HepG2 (cell line): Measurements from ENCODE around the gene ABCC10. TPM values are rescaled to one million over a fixed set of nuclear protein-coding genes. Genes with fewer than 3 reads are reported as not detected.

ENCODE experiments used
- CREB1 ChIP-seq, 2 experiments: fragments of 450-650 bp in 1 of 2; IDR thresholded peaks; 2 replicates each; pipeline ENCODE4 v1.6.1; 2016 to 2017; ENCODE audit warnings: control low read depth in 1 of 2, mild to moderate bottlenecking in 1 of 2, missing compliant biosample characterization in 1 of 2, missing genetic modification characterization in 1 of 2
- DPF2 ChIP-seq: sonication (generic); formaldehyde crosslinking; IDR thresholded peaks from 2 replicates; pipeline ENCODE4 v1.4.0; 2020; ENCODE audit warnings: mild to moderate bottlenecking, low read depth, missing genetic modification reagents, borderline replicate concordance
- ISX ChIP-seq: sonication (generic); formaldehyde crosslinking; conservative IDR thresholded peaks from 2 replicates; pipeline ENCODE4 v1.5.0; 2020; ENCODE audit warnings: missing genetic modification reagents
- MIXL1 ChIP-seq: IDR thresholded peaks from 2 replicates; pipeline ENCODE4 v1.6.1; 2016
- NCOA1 ChIP-seq: sonication (generic); formaldehyde crosslinking; IDR thresholded peaks from 2 replicates; pipeline ENCODE4 v1.9.0; 2021; ENCODE audit warnings: missing genetic modification reagents
- NFYB ChIP-seq: sonication (generic); formaldehyde crosslinking; IDR thresholded peaks from 2 replicates; pipeline ENCODE4 v1.4.0; 2020; ENCODE audit warnings: missing genetic modification reagents
- RELA ChIP-seq: sonication (generic); formaldehyde crosslinking; IDR thresholded peaks from 2 replicates; pipeline ENCODE4 v1.4.0; 2020; ENCODE audit warnings: missing genetic modification reagents
- RFX3 ChIP-seq: IDR thresholded peaks from 2 replicates; pipeline ENCODE4 v1.6.1; 2016; ENCODE audit warnings: missing biosample characterization, missing genetic modification reagents
- TFDP2 ChIP-seq: sonication (generic); formaldehyde crosslinking; IDR thresholded peaks from 2 replicates; pipeline ENCODE4 v1.4.0; 2020; ENCODE audit warnings: missing genetic modification reagents
- TRIM22 ChIP-seq: fragments of 450-650 bp; IDR thresholded peaks from 2 replicates; pipeline ENCODE4 v1.6.1; 2017
- XRCC5 ChIP-seq: fragments of 200-400 bp; formaldehyde crosslinking; optimal IDR thresholded peaks from 2 replicates; pipeline ENCODE3; 2017; ENCODE audit warnings: mild to moderate bottlenecking, low read length
- ZBTB1 ChIP-seq: sonication (generic); formaldehyde crosslinking; IDR thresholded peaks from 2 replicates; pipeline ENCODE4 v1.4.0; 2020; ENCODE audit warnings: missing genetic modification reagents, borderline replicate concordance
- ZFP82 ChIP-seq: sonication (generic); formaldehyde crosslinking; IDR thresholded peaks from 2 replicates; pipeline ENCODE4 v1.5.1; 2020; ENCODE audit warnings: mild to moderate bottlenecking, missing genetic modification reagents, borderline replicate concordance
- ZNF142 ChIP-seq: sonication (generic); formaldehyde crosslinking; IDR thresholded peaks from 2 replicates; pipeline ENCODE4 v1.4.0; 2020; ENCODE audit warnings: missing genetic modification reagents
- ZNF205 ChIP-seq: IDR thresholded peaks from 2 replicates; pipeline ENCODE4 v1.6.1; 2018; ENCODE audit warnings: missing biosample characterization, missing genetic modification reagents
- ZNF512B ChIP-seq: sonication (generic); formaldehyde crosslinking; IDR thresholded peaks from 2 replicates; pipeline ENCODE4 v1.5.1; 2020; ENCODE audit warnings: missing genetic modification reagents, mild to moderate bottlenecking, borderline replicate concordance
- ZNF605 ChIP-seq: sonication (generic); formaldehyde crosslinking; IDR thresholded peaks from 2 replicates; pipeline ENCODE4 v1.8.0; 2022; ENCODE audit warnings: mild to moderate bottlenecking, missing genetic modification reagents
- ZNF713 ChIP-seq: sonication (generic); formaldehyde crosslinking; IDR thresholded peaks from 2 replicates; pipeline ENCODE4 v1.4.0; 2020; ENCODE audit warnings: mild to moderate bottlenecking, missing genetic modification reagents
- ZNF720 ChIP-seq: sonication (generic); formaldehyde crosslinking; IDR thresholded peaks from 2 replicates; pipeline ENCODE4 v1.4.0; 2020; ENCODE audit warnings: missing genetic modification reagents
- polyA plus RNA-seq, 8 experiments: library from polyadenylated mRNA; depleted of rRNA in 3 of 8; stranded (reverse) in 7 of 8; unstranded in 1 of 8; fragments of >200 nt; fragmentation: Illumina TruSeq in 4 of 8; extraction: Trizol in 4 of 8; gene quantifications; 2 replicates each; pipeline versions ENCODE4 v1.2.1 to v1.2.3, GENCODE V29; 2011 to 2016; ENCODE audit warnings: low read depth in 4 of 8, missing spikeins in 1 of 8, mixed read lengths in 1 of 8; ENCODE audit not compliant: insufficient read depth in 1 of 8
- total RNA-seq, 5 experiments: library from RNA; depleted of rRNA; stranded (reverse); fragments of >200 nt; fragmentation: Illumina TruSeq; extraction: Trizol; gene quantifications; 2 replicates each; pipeline ENCODE4 v1.2.3, GENCODE V29; 2016; ENCODE audit warnings: low read depth in 1 of 5

Gene ABCC10
- total and polyA plus RNA-seq, 2 of the 13 experiments (the other 11 are each of a cell fraction or from before 2014, with no cell fraction given), result 16.0 to 24.3 TPM

- TF ChIP-seq ZNF142 (CRISPR knock-in tag) (peak; percentile 23), ZNF512B (CRISPR knock-in tag) (0 out of 2 replicates have a peak, but pooled peaks have one; percentile 52), RELA (CRISPR knock-in tag) (no peak), TRIM22 (no peak), TFDP2 (peak; percentile 58; the same call in 1 of the 2 replicates), ISX (0 out of 2 replicates have a peak, but pooled peaks have one; percentile 78), NCOA1 (CRISPR knock-in tag) (peak; percentile 96), ZFP82 (CRISPR knock-in tag) (0 out of 2 replicates have a peak, but pooled peaks have one; percentile 9), MIXL1 (CRISPR knock-in tag) (peak; percentile 11; the same call in 1 of the 2 replicates), NFYB (CRISPR knock-in tag) (peak; percentile 23), XRCC5 (peak; percentile 28), ZBTB1 (CRISPR knock-in tag) (no peak), DPF2 (CRISPR knock-in tag) (no peak), ZNF720 (CRISPR knock-in tag) (no peak), ZNF205 (no peak; the same call in 1 of the 2 replicates), CREB1 (IDR thresholded peaks at IDR 0.05) (peak; percentile 67; the same call in 1 of the 2 replicates), CREB1 (CRISPR knock-in tag; IDR thresholded peaks at IDR 0.05) (0 out of 2 replicates have a peak, but pooled peaks have one; percentile 15), ZNF605 (CRISPR knock-in tag) (peak; percentile 87; the same call in 1 of the 2 replicates), RFX3 (CRISPR knock-in tag) (no peak), ZNF713 (CRISPR knock-in tag) (no peak)
Observed at GRCh38 chr6:43427406-43428111, at the start of gene ABCC10 (continued).
